Parathyroid adenoma (tissue), 2 donors: ENCODE data around the gene TMPRSS13.

ENCODE experiments used
- H2AFZ ChIP-seq: fragments of 300-600 bp; sonication (generic); one replicate; pipeline ENCODE4 v1.7.0; 2017; ENCODE audit warnings: antibody characterized with exemption, mild to moderate bottlenecking
- H3K27ac ChIP-seq: fragments of 300-600 bp; sonication (generic); one replicate; pipeline ENCODE4 v1.7.0; 2017
- H3K27me3 ChIP-seq: fragments of 300-600 bp; sonication (generic); one replicate; pipeline ENCODE4 v1.7.0; 2017; ENCODE audit warnings: low read length; ENCODE audit not compliant: control insufficient read depth, insufficient read depth
- H3K36me3 ChIP-seq: fragments of 300-600 bp; sonication (generic); one replicate; pipeline ENCODE4 v1.7.0; 2017; ENCODE audit warnings: low read length; ENCODE audit not compliant: control insufficient read depth, insufficient read depth
- H3K4me1 ChIP-seq: fragments of 300-600 bp; sonication (generic); one replicate; pipeline ENCODE4 v1.7.0; 2017; ENCODE audit warnings: control low read depth
- H3K4me2 ChIP-seq: fragments of 300-600 bp; sonication (generic); one replicate; pipeline ENCODE4 v1.7.0; 2017; ENCODE audit warnings: low read length
- H3K4me3 ChIP-seq: fragments of 300-600 bp; sonication (generic); one replicate; pipeline ENCODE4 v1.7.0; 2017; ENCODE audit warnings: low read depth, low read length
- H3K79me2 ChIP-seq: fragments of 300-600 bp; sonication (generic); one replicate; pipeline ENCODE4 v1.7.0; 2017; ENCODE audit warnings: control low read depth
- H3K9ac ChIP-seq: fragments of 300-600 bp; sonication (generic); one replicate; pipeline ENCODE4 v1.7.0; 2017; ENCODE audit warnings: mild to moderate bottlenecking
- H3K9me3 ChIP-seq: fragments of 300-600 bp; sonication (generic); one replicate; pipeline ENCODE4 v1.7.0; 2017; ENCODE audit warnings: low read length; ENCODE audit not compliant: control insufficient read depth
- TF ChIP-seq, protein P1 (sequence below): fragments of 300-600 bp; sonication (generic); IDR thresholded peaks from one replicate; pipeline ENCODE4 v1.7.0; 2017; ENCODE audit warnings: antibody characterized with exemption, mild to moderate bottlenecking
- donor health status: primary hyperparathyroidism.

The TMPRSS13 gene

DNA sequence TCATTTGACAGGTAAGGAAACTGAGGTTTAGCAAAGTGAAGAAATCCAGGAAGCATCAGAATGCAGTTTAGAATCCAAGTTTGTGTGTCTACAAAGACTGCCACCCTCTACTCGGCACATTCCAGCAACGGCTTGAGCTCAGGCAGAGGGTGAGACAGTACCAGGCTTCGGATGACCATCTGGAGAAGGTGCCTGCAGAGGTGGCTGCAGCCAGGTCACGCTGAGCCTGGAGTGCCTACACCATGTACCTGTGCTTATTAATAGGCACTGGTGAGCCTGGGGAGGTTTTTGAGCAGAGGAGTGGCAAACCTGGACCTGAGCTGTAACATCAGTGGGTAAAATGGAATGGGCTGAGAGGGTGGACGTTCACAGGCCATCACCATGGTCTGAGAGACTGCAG lies 57.4 kb downstream of the TMPRSS13 start:
- Histone ChIP-seq H3K4me2 (no peak overlapping the region), H3K9ac (no peak overlapping the region), H2AFZ (no peak overlapping the region), H3K9me3 (no peaks in the 10 kb centered on the region), H3K4me1 (no peaks in the 10 kb centered on the region), H3K36me3 (no peaks in the 10 kb centered on the region), H3K27me3 (no peaks in the 10 kb centered on the region), H3K27ac (no peak overlapping the region), H3K79me2 (no peaks in the 10 kb centered on the region), H3K4me3 (no peak overlapping the region)
- TF ChIP-seq, protein P1, sequence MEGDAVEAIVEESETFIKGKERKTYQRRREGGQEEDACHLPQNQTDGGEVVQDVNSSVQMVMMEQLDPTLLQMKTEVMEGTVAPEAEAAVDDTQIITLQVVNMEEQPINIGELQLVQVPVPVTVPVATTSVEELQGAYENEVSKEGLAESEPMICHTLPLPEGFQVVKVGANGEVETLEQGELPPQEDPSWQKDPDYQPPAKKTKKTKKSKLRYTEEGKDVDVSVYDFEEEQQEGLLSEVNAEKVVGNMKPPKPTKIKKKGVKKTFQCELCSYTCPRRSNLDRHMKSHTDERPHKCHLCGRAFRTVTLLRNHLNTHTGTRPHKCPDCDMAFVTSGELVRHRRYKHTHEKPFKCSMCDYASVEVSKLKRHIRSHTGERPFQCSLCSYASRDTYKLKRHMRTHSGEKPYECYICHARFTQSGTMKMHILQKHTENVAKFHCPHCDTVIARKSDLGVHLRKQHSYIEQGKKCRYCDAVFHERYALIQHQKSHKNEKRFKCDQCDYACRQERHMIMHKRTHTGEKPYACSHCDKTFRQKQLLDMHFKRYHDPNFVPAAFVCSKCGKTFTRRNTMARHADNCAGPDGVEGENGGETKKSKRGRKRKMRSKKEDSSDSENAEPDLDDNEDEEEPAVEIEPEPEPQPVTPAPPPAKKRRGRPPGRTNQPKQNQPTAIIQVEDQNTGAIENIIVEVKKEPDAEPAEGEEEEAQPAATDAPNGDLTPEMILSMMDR, result no peak

DNA sequence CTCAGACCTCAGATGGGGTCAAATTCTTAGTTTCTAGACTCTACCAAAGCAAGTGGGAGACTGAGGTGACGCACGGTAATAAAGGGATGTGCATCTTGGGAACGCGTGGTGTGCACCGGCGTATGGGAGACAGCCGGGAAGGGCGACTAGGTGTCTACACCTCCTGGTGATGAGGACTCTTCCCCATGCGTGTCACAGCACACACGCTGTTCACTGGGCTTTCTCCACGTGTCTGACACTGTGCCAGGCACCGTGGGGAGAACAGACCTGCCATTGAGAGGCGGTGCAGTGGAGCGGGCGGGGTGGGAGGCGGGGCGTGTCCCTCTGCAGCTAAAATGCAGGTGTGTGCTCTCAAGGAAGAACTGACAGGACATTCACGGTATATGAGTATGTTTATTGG lies 58.0 kb downstream of the TMPRSS13 start:
- TF ChIP-seq, protein P1, result no peak
- Histone ChIP-seq H3K9me3 (no peaks in the 10 kb centered on the region), H3K27me3 (no peaks in the 10 kb centered on the region), H3K4me3 (no peak overlapping the region), H2AFZ (no peak overlapping the region), H3K4me2 (no peak overlapping the region), H3K36me3 (no peaks in the 10 kb centered on the region), H3K9ac (no peak overlapping the region), H3K79me2 (no peaks in the 10 kb centered on the region), H3K27ac (no peak overlapping the region), H3K4me1 (no peaks in the 10 kb centered on the region)

- Histone ChIP-seq H3K4me3 (no peak overlapping the region), H3K36me3 (no peaks in the 10 kb centered on the region), H3K4me1 (no peaks in the 10 kb centered on the region), H3K4me2 (no peak overlapping the region), H3K27ac (no peak overlapping the region), H3K79me2 (no peaks in the 10 kb centered on the region), H2AFZ (no peak overlapping the region), H3K9ac (no peak overlapping the region), H3K9me3 (no peaks in the 10 kb centered on the region), H3K27me3 (no peaks in the 10 kb centered on the region)
- TF ChIP-seq, protein P1, result no peak
Measured at GRCh38 chr11:117870103-117870952, 58.9 kb downstream of the TMPRSS13 start.

DNA sequence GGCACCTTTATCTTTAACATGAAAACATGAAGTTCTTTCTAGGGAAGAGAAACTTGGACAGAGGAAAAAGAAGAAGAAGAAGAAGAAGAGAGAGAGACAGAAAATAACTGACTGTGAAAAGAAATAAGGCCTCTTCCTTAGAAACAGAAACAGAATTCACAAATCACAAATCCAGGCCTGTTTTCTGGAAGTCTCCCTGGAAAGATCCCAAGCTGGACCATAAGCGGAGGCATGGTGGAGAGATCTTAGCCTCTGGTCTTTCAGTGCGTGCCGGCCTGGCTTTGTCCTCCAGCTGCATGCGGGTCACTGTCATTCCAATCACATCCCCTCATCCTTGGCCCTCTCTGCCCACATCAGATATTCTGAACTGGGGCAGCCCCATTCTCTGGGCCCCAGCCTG lies 59.6 kb downstream of the TMPRSS13 start:
- TF ChIP-seq, protein P1, result no peak
- H3K4me2 ChIP-seq, result no peak overlapping the region
- H2AFZ ChIP-seq, result no peak overlapping the region
- H3K9ac ChIP-seq, result no peak overlapping the region
- no peaks in the 10 kb centered on the region for H3K9me3 ChIP-seq
- no peaks in the 10 kb centered on the region for H3K79me2 ChIP-seq
- no peak overlapping the region for H3K27ac ChIP-seq
- no peaks in the 10 kb centered on the region for H3K4me1 ChIP-seq
- no peak overlapping the region for H3K4me3 ChIP-seq
- no peaks in the 10 kb centered on the region for H3K27me3 ChIP-seq
- H3K36me3 ChIP-seq, result no peaks in the 10 kb centered on the region
